SK-N-MC (cell line): Measurements from ENCODE around the gene TRIP12.
"Not testable (repeated sequence)": the region's sequence is repeated elsewhere in the genome, so short reads cannot be mapped to it uniquely, and the experiment has no call there.

ENCODE experiments used
- DNase-seq: peaks from one replicate; pipeline ENCODE4 v3.0.0-alpha.2; 2011; ENCODE audit warnings: low read depth, low spot score
- H3K27ac ChIP-seq: fragments of 200-600 bp; sonication (generic); 2 replicates; pipeline ENCODE4 v1.5.1; 2016; ENCODE audit warnings: mixed run types
- H3K36me3 ChIP-seq: fragments of 200-600 bp; sonication (generic); 2 replicates; pipeline ENCODE4 v1.6.1; 2017; ENCODE audit warnings: antibody characterized with exemption, low read length, mixed read lengths; ENCODE audit not compliant: insufficient read depth
- H3K4me3 ChIP-seq: fragments of 200-600 bp; sonication (generic); 2 replicates; pipeline ENCODE4 v1.5.1; 2016
- H3K9ac ChIP-seq: fragments of 200-600 bp; sonication (generic); 2 replicates; pipeline ENCODE4 v1.8.0; 2017; ENCODE audit warnings: mixed run types, mixed read lengths; ENCODE audit not compliant: insufficient read length
- H3K9me3 ChIP-seq: fragments of 200-600 bp; sonication (generic); 2 replicates; pipeline ENCODE4 v1.6.1; 2017; ENCODE audit warnings: low read depth, mild to moderate bottlenecking, antibody characterized with exemption, low read length, moderate library complexity, mixed read lengths
- EZH2 ChIP-seq: fragments of 200-600 bp; sonication (generic); IDR thresholded peaks from one replicate; pipeline ENCODE4 v1.6.1; 2017; ENCODE audit warnings: antibody characterized with exemption
- FOXP2 ChIP-seq: optimal IDR thresholded peaks from 2 replicates; pipeline ENCODE3; 2011; ENCODE audit warnings: mild to moderate bottlenecking, moderate library complexity; ENCODE audit not compliant: insufficient read depth; ENCODE audit errors: extremely low read length, control extremely low read depth
- POLR2AphosphoS5 ChIP-seq: IDR thresholded peaks from 2 replicates; pipeline ENCODE4 v1.6.1; 2012; ENCODE audit warnings: mild to moderate bottlenecking, low read depth, low read length, borderline replicate concordance

TRIP12 gene

GRCh38 chr2:229835596-229836283, 86.1 kb downstream of the TRIP12 start:
- H3K9ac ChIP-seq = no peak overlapping the region
- H3K36me3 ChIP-seq = peaks cover 39% of the 10 kb centered on the region
- H3K9me3 ChIP-seq = no peaks in the 10 kb centered on the region
- no peak for DNase-seq
- H3K4me3 ChIP-seq = no peak overlapping the region
- TF ChIP-seq FOXP2 (no peak), EZH2 (no peak), POLR2AphosphoS5 (no peak)
- H3K27ac ChIP-seq = 0 out of 2 replicates have a peak overlapping the region, but pooled peaks have one; percentile 51

- H3K9me3 ChIP-seq, H3K4me3 ChIP-seq, H3K9ac ChIP-seq, H3K27ac ChIP-seq, DNase-seq: not testable (repeated sequence)
- H3K36me3 ChIP-seq = peaks cover 34% of the 10 kb centered on the region
Observed at GRCh38 chr2:229834368-229834767, 87.4 kb downstream of the TRIP12 start.

DNA sequence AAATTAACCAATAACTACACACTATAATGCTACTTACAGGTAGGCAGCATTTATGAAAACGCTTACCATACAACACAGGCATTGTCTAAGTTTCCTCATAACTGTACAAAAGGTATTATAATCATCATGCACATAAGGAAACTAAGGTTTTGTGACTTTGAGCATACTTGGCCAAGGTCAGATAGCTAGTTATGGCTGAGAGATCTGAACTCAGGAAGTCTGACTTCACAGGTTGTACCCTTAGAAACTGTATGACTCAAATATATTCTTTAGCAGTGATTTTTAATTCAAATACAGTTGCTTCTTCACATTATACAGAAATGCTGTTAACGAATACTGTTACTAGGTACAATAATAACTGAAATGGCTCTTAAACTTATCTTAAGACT, 89.3 kb downstream of the TRIP12 start:
- Histone ChIP-seq H3K9me3 (no peaks in the 10 kb centered on the region), H3K36me3 (peaks cover 34% of the 10 kb centered on the region), H3K9ac (no peak overlapping the region), H3K4me3 (no peak overlapping the region), H3K27ac (peak overlapping the region; percentile 73)
- TF ChIP-seq FOXP2 (no peak), EZH2 (no peak), POLR2AphosphoS5 (no peak)
- no peak for DNase-seq

- DNase-seq = no peak
- no peak overlapping the region for H3K4me3 ChIP-seq
- peak overlapping the region; percentile 73 for H3K27ac ChIP-seq
- H3K9ac ChIP-seq = no peak overlapping the region
- no peaks in the 10 kb centered on the region for H3K9me3 ChIP-seq
- TF ChIP-seq FOXP2 = no peak
- no peak for TF ChIP-seq POLR2AphosphoS5
- TF ChIP-seq EZH2 = no peak
- peaks cover 36% of the 10 kb centered on the region for H3K36me3 ChIP-seq
Observed at GRCh38 chr2:229831805-229832509, 89.9 kb downstream of the TRIP12 start.

GRCh38 chr2:229825476-229825875, 96.3 kb downstream of the TRIP12 start:
- no peak for DNase-seq
- H3K36me3 ChIP-seq = peaks cover 64% of the 10 kb centered on the region
- TF ChIP-seq POLR2AphosphoS5 (no peak), FOXP2 (no peak)
- H3K4me3 ChIP-seq = no peak overlapping the region
- H3K9me3 ChIP-seq = no peaks in the 10 kb centered on the region
- no peak overlapping the region for H3K9ac ChIP-seq
- H3K27ac ChIP-seq = no peak overlapping the region

GRCh38 chr2:229821316-229821715, 100.5 kb downstream of the TRIP12 start:
- no peak overlapping the region for H3K27ac ChIP-seq
- H3K9me3 ChIP-seq = no peaks in the 10 kb centered on the region
- no peak overlapping the region for H3K9ac ChIP-seq
- H3K4me3 ChIP-seq = no peak overlapping the region
- DNase-seq = no peak
- peaks cover 57% of the 10 kb centered on the region for H3K36me3 ChIP-seq
- no peak for TF ChIP-seq FOXP2
- TF ChIP-seq EZH2 = no peak
- no peak for TF ChIP-seq POLR2AphosphoS5

GRCh38 chr2:229818230-229818629, 103.6 kb downstream of the TRIP12 start:
- TF ChIP-seq POLR2AphosphoS5 (no peak), EZH2 (no peak), FOXP2 (no peak)
- DNase-seq = no peak
- Histone ChIP-seq H3K9me3 (no peaks in the 10 kb centered on the region), H3K9ac (no peak overlapping the region), H3K27ac (no peak overlapping the region), H3K36me3 (peaks cover 54% of the 10 kb centered on the region), H3K4me3 (no peak overlapping the region)

DNA sequence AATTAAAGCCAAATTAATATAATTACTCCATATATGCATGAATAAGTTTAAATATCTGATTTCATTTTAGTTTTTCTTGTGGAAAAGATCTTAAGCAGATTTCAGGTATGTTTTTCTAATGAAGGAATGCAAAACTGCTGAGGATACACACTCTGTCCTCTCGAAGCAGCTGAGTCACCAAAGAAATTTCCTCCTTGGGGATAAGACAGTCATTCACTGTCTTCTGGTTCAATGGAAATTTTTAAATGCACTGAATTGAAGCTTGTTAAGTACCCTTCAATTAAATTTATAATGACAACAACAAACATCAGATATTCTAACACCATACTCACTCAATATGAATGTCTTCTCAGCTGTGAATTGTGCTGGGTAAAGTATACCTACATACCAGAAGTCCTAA, 106.0 kb downstream of the TRIP12 start:
- DNase-seq = no peak
- H3K9ac ChIP-seq = no peak overlapping the region
- no peak overlapping the region for H3K4me3 ChIP-seq
- H3K27ac ChIP-seq = peak overlapping the region; percentile 38; the same call in 1 of the 2 replicates
- TF ChIP-seq FOXP2 (no peak), EZH2 (no peak), POLR2AphosphoS5 (no peak)
- no peaks in the 10 kb centered on the region for H3K9me3 ChIP-seq
- peaks cover 58% of the 10 kb centered on the region for H3K36me3 ChIP-seq

DNA sequence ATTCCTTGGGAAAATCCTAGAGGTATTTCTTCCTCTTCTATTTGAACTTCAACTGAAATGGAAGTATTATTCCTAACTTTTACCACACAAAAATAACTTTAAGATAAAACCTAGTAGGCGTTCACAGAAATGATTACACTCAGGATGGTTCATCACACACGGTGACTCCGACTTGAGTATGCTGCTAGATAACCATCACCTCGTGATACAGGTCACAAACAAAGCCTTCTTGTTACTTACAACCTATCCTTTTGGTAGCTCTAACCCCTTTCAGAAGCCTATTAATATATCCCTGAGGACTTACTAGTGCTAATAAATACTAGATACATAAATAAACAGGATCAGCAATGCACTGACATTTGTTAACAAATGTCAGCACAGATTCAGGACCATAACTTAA, 106.5 kb downstream of the TRIP12 start:
- H3K9me3 ChIP-seq = no peaks in the 10 kb centered on the region
- no peak for TF ChIP-seq FOXP2
- no peak for TF ChIP-seq EZH2
- no peak overlapping the region for H3K9ac ChIP-seq
- H3K36me3 ChIP-seq = peaks cover 63% of the 10 kb centered on the region
- no peak overlapping the region for H3K4me3 ChIP-seq
- peak overlapping the region; percentile 38; the same call in 1 of the 2 replicates for H3K27ac ChIP-seq
- no peak for DNase-seq
